IMR-90 (cell line): ENCODE results near the gene ELOVL1.

ENCODE experiments used
- BHLHE40 ChIP-seq: fragments of 150-350 bp; IDR thresholded peaks from 2 replicates; pipeline ENCODE4 v1.6.1; 2016; ENCODE audit warnings: mild to moderate bottlenecking, low read depth, low read length
- CEBPB ChIP-seq: IDR thresholded peaks from 2 replicates; pipeline ENCODE4 v1.6.1; 2012; ENCODE audit warnings: low read depth, low read length, improper control_type of control experiment
- CHD1 ChIP-seq: IDR thresholded peaks from 2 replicates; pipeline ENCODE4 v1.6.1; 2012; ENCODE audit warnings: low read depth, low read length, improper control_type of control experiment
- CTCF ChIP-seq: conservative IDR thresholded peaks from 2 replicates; pipeline ENCODE4 v1.5.1; 2012; ENCODE audit warnings: mild to moderate bottlenecking, low read depth, low read length, improper control_type of control experiment
- ELK1 ChIP-seq: fragments of 150-350 bp; IDR thresholded peaks from 2 replicates; pipeline ENCODE4 v1.6.1; 2016; ENCODE audit warnings: low read depth, mild to moderate bottlenecking, low read length, moderate library complexity, borderline replicate concordance
- FOS ChIP-seq: fragments of 150-350 bp; IDR thresholded peaks from 2 replicates; pipeline ENCODE4 v1.6.1; 2016; ENCODE audit warnings: low read depth, low read length
- MAFK ChIP-seq: IDR thresholded peaks from 2 replicates; pipeline ENCODE4 v1.6.1; 2012; ENCODE audit warnings: low read depth, low read length, improper control_type of control experiment
- NFE2L2 ChIP-seq: fragments of 150-350 bp; IDR thresholded peaks from 2 replicates; pipeline ENCODE4 v1.6.1; 2016; ENCODE audit warnings: low read depth, mild to moderate bottlenecking, low read length
- POLR2A ChIP-seq: IDR thresholded peaks from 2 replicates; pipeline ENCODE4 v1.6.1; 2012; ENCODE audit warnings: mild to moderate bottlenecking, low read depth, low read length
- RAD21 ChIP-seq: IDR thresholded peaks from 2 replicates; pipeline ENCODE4 v1.6.1; 2012; ENCODE audit warnings: low read length, improper control_type of control experiment
- RCOR1 ChIP-seq: IDR thresholded peaks from 2 replicates; pipeline ENCODE4 v1.6.1; 2012; ENCODE audit warnings: mild to moderate bottlenecking, low read length, improper control_type of control experiment; ENCODE audit not compliant: insufficient replicate concordance
- RFX5 ChIP-seq: IDR thresholded peaks from 2 replicates; pipeline ENCODE4 v1.8.0; 2012; ENCODE audit warnings: low read depth, mild to moderate bottlenecking, low read length, moderate library complexity
- SMC3 ChIP-seq: fragments of 150-350 bp; IDR thresholded peaks from 2 replicates; pipeline ENCODE4 v1.6.1; 2016; ENCODE audit warnings: low read depth, mild to moderate bottlenecking, antibody characterized with exemption, low read length, moderate library complexity
- USF2 ChIP-seq: fragments of 150-350 bp; IDR thresholded peaks from 2 replicates; pipeline ENCODE4 v1.6.1; 2017; ENCODE audit warnings: mild to moderate bottlenecking, antibody characterized with exemption, low read length, low read depth

GRCh38 chr1:43354471-43354870 is 13.3 kb downstream of the ELOVL1 start:
- no peak for TF ChIP-seq RFX5
- no peak for TF ChIP-seq RAD21
- no peak for TF ChIP-seq POLR2A
- no peak for TF ChIP-seq BHLHE40
- no peak for TF ChIP-seq CTCF
- TF ChIP-seq ELK1, result no peak
- no peak for TF ChIP-seq SMC3
- no peak for TF ChIP-seq MAFK
- no peak for TF ChIP-seq NFE2L2
- TF ChIP-seq CHD1, result no peak
- no peak; the same call in 1 of the 2 replicates for TF ChIP-seq CEBPB
- TF ChIP-seq RCOR1, result no peak
- TF ChIP-seq USF2, result no peak
- no peak for TF ChIP-seq FOS
